ENCODE results near the gene PRDM1. TPM values are rescaled to one million over a fixed set of nuclear protein-coding genes. Genes with fewer than 3 reads are reported as not detected.

The PRDM1 gene
- total RNA-seq, 1 donor from 2014 or later: 0.21 TPM

DNA sequence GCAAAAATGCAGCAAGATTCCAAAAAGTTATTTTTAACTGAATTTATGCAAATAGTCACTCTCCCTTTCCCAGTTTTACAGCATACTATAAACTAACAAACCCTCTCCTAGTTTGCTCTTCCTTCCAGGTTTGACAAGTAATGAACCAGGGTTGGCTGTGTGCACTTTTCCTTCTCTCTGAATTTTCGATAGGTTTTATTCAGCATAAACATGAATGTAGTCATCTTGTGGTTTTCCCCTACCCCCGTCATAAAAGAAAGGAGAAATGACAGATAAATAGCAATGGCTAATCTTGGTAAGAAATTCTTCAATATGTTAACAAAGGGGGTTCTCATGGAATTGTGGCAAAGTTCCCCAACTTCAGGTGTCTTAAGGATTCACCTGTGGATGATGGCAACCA is 26.3 kb downstream of the PRDM1 start:
- DNase-seq (ENCODE audit: low spot score in 2 of 2): no peak
- H3K9me3 ChIP-seq: no peaks in the 10 kb centered on the region
- TF ChIP-seq, protein P1, sequence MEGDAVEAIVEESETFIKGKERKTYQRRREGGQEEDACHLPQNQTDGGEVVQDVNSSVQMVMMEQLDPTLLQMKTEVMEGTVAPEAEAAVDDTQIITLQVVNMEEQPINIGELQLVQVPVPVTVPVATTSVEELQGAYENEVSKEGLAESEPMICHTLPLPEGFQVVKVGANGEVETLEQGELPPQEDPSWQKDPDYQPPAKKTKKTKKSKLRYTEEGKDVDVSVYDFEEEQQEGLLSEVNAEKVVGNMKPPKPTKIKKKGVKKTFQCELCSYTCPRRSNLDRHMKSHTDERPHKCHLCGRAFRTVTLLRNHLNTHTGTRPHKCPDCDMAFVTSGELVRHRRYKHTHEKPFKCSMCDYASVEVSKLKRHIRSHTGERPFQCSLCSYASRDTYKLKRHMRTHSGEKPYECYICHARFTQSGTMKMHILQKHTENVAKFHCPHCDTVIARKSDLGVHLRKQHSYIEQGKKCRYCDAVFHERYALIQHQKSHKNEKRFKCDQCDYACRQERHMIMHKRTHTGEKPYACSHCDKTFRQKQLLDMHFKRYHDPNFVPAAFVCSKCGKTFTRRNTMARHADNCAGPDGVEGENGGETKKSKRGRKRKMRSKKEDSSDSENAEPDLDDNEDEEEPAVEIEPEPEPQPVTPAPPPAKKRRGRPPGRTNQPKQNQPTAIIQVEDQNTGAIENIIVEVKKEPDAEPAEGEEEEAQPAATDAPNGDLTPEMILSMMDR (IDR thresholded peaks at IDR 0.05): no peak
- intact Hi-C loops (cut with DNase I): no loop called here
- no peaks in the 10 kb centered on the region for H3K36me3 ChIP-seq
- no peak overlapping the region for H3K27ac ChIP-seq
- H3K4me1 ChIP-seq: no peaks in the 10 kb centered on the region
- H3K27me3 ChIP-seq: no peaks in the 10 kb centered on the region
- H3K4me3 ChIP-seq: no peak overlapping the region

DNA sequence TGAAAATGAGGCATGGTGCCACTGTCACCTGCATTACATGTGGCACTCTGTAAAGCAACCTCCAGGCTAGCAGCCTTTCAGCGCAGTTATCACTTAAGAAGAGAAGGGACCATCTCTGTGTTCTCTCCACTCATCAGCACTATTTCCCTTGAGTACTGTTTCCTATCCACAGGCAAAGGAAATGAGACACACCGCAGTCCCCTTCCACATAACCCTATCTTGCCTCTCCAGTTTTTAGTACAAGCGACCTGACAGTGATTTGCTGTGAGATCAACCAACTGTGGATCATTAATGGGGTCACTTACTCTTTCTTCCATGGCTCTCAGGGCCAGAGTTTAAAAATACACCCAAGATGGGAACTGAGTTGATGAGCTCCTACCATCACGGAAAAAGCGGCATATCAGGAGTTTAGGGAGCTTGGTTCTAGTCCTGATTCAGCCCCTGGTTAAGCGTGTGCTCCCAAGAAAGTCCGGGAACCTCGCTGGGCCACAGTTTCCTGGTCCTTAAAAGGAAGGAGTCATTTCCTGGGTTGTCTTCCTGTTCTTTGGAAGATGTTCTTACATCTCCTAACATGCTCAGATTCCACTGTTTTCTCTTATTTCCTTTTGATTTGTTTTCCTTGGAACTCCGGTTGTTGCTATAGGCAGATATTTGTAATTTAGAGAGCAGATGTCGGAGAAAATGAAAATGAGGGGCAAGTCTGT is 27.3 kb downstream of the PRDM1 start:
- no peaks in the 10 kb centered on the region for H3K36me3 ChIP-seq
- TF ChIP-seq, protein P1 (IDR thresholded peaks at IDR 0.05): no peak
- no peak overlapping the region for H3K27ac ChIP-seq
- no peaks in the 10 kb centered on the region for H3K27me3 ChIP-seq
- intact Hi-C loops (cut with DNase I): no loop called here
- H3K4me1 ChIP-seq: no peaks in the 10 kb centered on the region
- no peak for DNase-seq (ENCODE audit: low spot score in 2 of 2)
- no peaks in the 10 kb centered on the region for H3K9me3 ChIP-seq
- no peak overlapping the region for H3K4me3 ChIP-seq

DNA sequence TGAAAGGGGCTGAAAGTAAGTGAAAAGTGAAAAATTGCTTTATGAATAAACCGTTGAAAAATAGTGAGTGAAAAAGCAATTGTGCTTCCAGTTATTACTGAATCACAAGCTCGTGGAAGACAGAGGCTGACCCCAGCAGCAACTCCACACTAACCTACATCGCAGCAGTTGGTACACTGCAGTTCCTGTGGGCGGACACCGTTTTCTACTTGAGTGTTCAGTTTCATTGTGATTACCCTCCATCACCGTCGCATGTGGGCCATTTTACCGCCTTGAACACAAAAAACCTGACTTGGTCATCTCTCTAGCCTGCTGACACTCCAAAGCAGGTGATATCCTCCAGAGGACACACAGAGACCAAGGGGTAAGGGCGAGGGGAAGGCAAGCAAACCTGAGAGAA is 28.4 kb downstream of the PRDM1 start:
- Histone ChIP-seq H3K36me3 (no peaks in the 10 kb centered on the region), H3K4me1 (no peaks in the 10 kb centered on the region), H3K4me3 (no peak overlapping the region), H3K9me3 (no peaks in the 10 kb centered on the region), H3K27ac (no peak overlapping the region), H3K27me3 (no peaks in the 10 kb centered on the region)
- TF ChIP-seq, protein P1 (IDR thresholded peaks at IDR 0.05): no peak
- intact Hi-C loops (cut with DNase I): no loop called here
- DNase-seq (ENCODE audit: low spot score in 2 of 2): no peak

DNA sequence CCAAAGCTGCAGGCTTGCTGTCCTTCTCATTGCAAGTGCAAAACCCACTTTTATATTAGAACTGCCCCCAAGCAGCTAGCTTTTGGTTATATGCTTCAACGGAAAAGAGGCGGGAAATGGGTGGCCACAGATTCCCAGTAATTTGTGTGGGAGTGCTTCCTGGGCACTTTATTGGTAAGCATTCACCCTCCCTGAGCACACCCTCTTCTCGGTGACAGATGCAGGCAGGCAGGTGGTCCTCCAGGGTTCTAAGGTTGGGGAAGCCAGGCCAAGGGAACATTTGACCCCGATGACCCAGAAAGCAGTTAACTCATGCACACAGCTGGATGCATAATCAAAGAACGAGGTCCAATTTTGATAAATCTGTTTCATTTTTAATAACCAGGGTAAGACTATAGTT is 29.1 kb downstream of the PRDM1 start:
- no peaks in the 10 kb centered on the region for H3K36me3 ChIP-seq
- intact Hi-C loops (cut with DNase I): no loop called here
- H3K4me3 ChIP-seq: no peak overlapping the region
- H3K9me3 ChIP-seq: no peaks in the 10 kb centered on the region
- DNase-seq (ENCODE audit: low spot score in 2 of 2): no peak
- no peak overlapping the region for H3K27ac ChIP-seq
- TF ChIP-seq, protein P1 (IDR thresholded peaks at IDR 0.05): no peak
- H3K4me1 ChIP-seq: no peaks in the 10 kb centered on the region
- H3K27me3 ChIP-seq: no peaks in the 10 kb centered on the region

DNA sequence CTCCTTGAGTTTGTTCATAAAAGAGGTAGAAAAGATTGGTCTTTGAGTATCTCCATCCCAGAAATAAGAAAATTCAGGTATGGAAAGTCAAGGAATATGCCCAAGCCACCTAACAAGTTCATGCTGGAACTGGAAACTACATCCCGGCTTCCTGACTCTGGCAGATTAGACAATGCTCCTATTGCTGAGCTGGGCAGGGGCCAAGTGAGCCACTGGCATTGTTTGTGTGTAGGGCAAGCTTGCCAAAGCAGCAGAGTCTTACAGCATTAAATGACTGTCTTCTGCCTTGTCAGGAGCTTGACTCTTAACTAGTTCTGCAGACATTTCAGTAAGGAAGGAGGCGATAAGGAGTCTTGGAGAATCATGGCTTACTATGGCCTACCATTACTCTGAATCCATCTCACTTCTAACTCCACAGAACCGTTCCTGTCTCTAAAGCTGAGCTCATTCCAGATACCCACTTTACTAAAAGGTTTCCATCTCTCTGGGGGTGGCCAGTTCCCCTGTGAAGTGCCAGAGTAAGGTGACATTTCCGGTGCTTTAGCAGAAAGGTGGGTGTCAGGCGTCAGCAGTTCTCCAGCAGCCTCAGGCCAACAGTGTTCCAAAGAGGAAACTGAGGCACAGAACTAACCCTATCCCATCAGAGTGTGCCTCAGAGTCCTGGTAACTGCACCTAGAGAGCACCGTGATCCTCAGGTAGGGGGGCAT is 30.1 kb downstream of the PRDM1 start:
- H3K36me3 ChIP-seq: no peaks in the 10 kb centered on the region
- H3K4me1 ChIP-seq: no peaks in the 10 kb centered on the region
- H3K9me3 ChIP-seq: no peaks in the 10 kb centered on the region
- DNase-seq (ENCODE audit: low spot score in 2 of 2): no peak
- H3K4me3 ChIP-seq: no peak overlapping the region
- no peak overlapping the region for H3K27ac ChIP-seq
- no peaks in the 10 kb centered on the region for H3K27me3 ChIP-seq
- TF ChIP-seq, protein P1 (IDR thresholded peaks at IDR 0.05): no peak
- intact Hi-C loops (cut with DNase I): no loop called here

All from ascending aorta (tissue), 2 donors.